Left ventricle myocardium superior (tissue), 1 donor: Measurements from ENCODE around the gene TGFBR3. TPM values are rescaled to one million over a fixed set of nuclear protein-coding genes. Genes with fewer than 3 reads are reported as not detected.
A peak's percentile ranks its signal among the peaks of the same experiment; 100 is the strongest.

Experiments used
- ATAC-seq: fragments of 200-7000 bp; cut with Tn5 transposase; one replicate; pipeline ENCODE4 v1.9.1; 2020; ENCODE audit warnings: mild to moderate bottlenecking, moderate library complexity
- DNase-seq: peaks from one replicate; pipeline ENCODE4 v3.0.0-alpha.2; 2020
- intact Hi-C: fragments of 100-400 bp; cut with micrococcal nuclease; formaldehyde crosslinking; loops from one replicate; pipeline ENCODE4 v1.11.0; 2022
- total RNA-seq: library from RNA; stranded (reverse); fragmentation: NEBNext Ultra II Directional; extraction: Animal tissue kit (Norgen Biotek cat#: 25700); gene quantifications from one replicate; pipeline ENCODE4 v1.2.1, GENCODE V29; 2021
- donor health status: DM: no; HTN: yes; CAD: no; lungs with severe emphysema.

Gene TGFBR3
- total RNA-seq, 1 donor from 2014 or later: 26.2 TPM

DNA sequence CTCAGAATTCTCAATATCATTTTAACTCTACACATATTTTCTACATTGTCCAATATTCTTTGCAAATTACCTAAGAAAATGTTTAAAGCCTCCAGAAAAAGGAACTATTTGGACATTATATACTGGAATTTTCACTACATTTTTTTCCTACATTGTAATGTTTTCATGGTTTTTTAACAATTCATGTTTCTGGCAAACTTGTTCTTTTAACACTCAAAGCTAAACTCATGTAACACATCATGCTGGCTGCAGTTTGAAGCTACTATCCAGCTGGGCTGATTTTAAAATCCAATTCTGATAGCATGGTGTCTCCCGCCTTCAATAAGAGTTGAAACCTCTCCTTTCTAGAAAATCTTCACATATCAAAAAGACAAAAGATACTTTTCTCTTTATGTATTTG, 52.0 kb downstream of the TGFBR3 start:
- ATAC-seq (no peak), DNase-seq (no peak)
- intact Hi-C loops: no loop called here

DNA sequence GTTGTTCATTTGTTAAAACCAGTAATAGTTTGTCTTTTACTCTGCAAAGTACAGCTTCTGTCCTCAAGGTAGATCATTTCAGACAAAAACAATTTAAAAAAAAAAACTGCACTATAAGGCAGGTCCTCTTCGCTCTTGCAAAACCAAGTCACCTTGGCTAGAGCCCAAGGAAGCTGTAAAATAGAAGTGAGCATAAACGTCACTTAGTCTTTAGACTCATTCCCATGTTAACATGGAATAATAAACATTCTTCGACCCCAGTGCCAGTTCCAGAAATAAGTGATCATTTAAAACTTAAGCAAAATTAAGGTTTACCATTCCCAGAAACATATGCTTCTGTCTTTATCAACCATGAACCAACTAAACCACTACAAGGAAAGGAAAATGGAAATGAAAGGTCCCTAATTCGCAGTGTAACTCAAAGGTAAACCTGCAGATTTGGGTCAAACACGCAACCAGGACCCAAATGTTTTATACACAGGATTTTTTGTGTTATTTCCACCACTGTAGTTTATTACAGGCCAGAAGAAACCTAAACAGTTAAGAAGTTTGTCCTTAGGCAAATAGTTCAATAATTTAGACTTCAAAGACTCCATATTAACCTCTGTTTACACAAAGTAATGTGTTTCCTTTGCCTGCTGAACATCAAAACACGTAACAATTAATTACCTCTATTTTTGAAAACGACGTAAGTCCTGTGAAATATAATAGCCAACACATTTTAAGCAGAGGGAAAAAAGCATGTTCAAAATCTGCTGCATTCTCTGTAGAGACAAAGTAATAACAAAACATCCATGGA, 54.6 kb downstream of the TGFBR3 start:
- DNase-seq (no peak), ATAC-seq (no peak)
- intact Hi-C loops: no loop called here

DNA sequence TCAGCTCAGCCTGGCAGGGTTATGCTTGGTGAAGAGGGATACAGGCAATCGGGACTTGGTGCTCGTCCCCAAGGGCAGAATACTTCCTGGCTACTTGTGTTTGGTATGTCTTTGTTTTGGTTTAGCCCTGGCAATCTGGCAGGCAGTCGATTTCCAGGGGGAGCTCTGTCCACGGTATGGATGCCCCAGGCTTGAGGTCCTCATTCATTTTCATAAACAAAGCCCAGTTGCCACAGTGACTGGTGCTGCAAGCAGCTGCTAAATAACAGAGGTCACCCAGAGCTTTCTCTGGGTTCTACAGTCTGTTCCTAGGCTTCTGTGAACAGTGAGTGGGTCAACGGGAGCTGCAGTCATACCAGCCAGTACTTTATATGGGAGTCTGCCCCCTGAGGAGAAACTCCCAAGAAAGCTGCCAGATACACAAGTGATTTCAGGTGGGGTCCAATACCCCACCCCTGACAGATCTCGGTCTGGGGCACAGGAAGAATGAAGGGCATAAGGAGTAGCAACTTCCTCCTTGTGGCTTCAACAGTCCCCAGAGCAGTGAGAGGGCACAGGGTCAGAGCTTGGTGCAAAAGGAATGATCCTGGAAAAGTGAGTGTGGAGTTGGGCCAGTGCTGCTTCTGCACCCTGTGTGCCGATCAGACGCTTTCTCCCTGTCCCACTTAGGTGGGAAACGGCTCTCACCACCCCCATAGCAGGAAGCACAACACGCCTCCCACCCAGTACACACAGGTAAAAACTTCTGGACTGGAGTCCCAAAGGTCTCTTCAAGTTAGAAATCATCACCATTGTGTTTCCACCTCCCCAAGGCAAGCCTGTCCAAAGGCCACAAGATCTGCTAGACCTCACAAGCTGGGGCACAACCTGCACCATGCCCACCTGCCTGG, 55.5 kb downstream of the TGFBR3 start:
- peak; percentile 72 for ATAC-seq
- intact Hi-C loops: no loop called here
- DNase-seq: peak; percentile 85

- DNase-seq: no peak
- ATAC-seq: no peak
- intact Hi-C loops: loop anchor here (10.0 kb wide), 1 partner anchor 55 kb away; the partner anchor contains the start of gene TGFBR3
Observed at GRCh38 chr1:91829293-91830153, 56.4 kb downstream of the TGFBR3 start.

DNA sequence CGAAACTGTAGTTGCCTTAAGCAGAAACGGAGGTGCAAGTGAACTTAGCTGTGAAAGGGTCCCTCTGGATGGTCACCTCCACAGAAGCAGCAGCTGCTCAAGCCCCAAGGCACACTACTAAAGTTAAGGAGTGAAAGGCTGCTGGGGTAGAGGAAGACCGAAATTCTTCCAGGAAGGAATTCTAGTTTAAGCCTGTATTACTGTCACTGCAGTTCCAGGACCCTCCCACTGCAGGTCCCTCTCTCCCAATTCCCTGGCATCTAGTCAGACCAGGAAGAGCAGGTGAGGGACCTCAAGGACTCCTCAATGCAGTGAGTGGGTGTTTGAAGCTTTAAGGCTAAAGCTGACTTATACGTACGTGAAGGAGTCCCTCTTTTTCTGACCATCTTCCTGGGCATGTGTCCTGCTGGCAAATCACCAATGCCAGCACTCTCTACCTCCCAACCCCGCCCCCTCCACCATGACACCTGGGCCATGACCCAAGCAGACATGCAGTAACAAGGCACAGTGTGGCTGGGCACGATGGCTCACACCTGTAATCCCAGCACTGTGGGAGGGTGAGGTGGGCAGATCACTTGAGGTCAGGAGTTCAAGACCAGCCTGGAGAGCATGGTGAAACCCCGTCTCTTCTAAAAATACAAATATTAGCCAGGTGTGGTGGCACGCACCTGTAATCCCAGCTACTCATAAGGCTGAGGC, 57.2 kb downstream of the TGFBR3 start:
- intact Hi-C loops: loop anchor here (10.0 kb wide), 1 partner anchor 56 kb away; the partner anchor contains the start of gene TGFBR3
- no peak for DNase-seq
- no peak for ATAC-seq

DNA sequence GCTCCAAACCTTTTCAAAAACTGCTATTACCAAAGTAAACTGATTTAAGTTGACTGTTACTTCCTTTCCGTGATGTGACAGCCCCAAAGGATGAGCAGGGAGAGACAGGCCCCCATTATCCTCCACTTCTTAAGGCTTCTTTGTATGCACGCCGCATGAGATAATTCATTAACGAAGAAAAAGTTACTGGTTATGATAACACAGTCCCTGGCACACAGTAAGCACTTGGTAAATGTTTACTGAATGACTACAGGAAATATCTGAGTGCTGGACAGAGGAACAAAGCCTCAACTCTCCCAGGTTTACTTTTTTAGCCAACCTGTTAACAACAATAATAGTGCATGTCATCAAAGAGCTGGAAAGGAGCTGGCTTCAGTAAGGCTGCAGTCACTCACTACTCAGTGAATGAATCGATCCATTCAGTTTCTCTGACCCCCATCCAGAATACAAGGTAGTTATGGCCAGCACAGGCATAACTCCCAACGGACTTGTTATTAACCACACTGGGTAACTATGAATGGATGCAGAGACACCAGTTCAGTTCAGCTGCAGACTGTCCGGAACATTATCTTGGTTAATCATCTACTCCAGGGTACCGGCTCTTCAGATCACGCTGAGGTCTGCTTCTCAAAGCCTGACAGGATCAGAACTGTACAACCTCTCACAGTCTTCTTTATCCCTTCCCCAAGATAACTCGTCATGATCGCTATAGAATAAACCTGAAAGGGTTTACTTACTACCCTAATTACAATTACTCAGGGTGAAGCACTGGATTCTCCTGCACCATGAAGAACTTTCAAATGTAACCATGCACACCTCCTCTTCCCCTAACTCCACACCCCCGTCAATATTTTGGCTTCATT, 58.3 kb downstream of the TGFBR3 start:
- DNase-seq (no peak), ATAC-seq (peak; percentile 14)
- intact Hi-C loops: loop anchor here (10.0 kb wide), 1 partner anchor 57 kb away; the partner anchor contains the start of gene TGFBR3

DNA sequence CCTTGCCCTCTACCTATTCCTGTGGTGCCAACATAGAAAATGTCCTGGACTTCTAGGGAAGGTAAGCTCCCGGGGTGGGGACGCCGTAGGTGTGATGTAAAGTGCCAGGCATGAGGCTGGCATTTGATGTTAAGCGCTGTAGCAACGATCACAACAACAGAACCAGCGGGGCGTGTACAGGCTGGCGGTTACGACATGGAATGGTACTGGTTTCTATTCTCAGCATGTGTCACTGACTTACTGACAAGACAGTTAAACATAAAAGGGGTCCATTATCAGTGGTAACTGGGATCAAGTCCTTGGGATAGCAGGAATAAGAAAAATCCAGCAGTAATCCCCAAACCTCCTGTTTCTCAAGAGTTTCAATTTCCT, 58.9 kb downstream of the TGFBR3 start:
- ATAC-seq (peak; percentile 84), DNase-seq (peak; percentile 81)
- intact Hi-C loops: loop anchor here (10.0 kb wide), 1 partner anchor 58 kb away; the partner anchor contains the start of gene TGFBR3

GRCh38 chr1:91826649-91827048, 59.3 kb downstream of the TGFBR3 start:
- no peak for DNase-seq
- ATAC-seq: no peak
- intact Hi-C loops: loop anchor here (10.0 kb wide), 1 partner anchor 58 kb away; the partner anchor contains the start of gene TGFBR3

DNA sequence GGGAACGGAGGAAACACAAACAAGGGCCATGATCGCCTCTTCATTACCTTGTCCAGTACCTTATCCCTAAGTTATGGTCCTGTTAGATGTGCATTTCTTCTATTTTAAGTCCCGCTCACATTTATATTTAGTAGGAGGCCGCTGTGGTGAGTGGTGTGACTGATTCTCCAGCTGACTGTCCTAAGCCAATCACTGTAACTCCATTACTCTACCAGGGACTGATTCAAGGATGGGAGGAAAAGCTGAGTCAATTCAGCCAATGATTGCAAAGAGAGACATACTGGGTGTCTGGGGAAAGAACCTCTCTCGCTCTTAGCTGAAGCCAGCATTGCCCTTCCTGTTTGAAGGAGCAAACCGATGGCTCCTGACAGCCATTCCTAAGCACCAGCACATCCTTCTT, 59.7 kb downstream of the TGFBR3 start:
- ATAC-seq: peak; percentile 74
- DNase-seq: no peak
- intact Hi-C loops: loop anchor here (10.0 kb wide), 1 partner anchor 59 kb away; the partner anchor contains the start of gene TGFBR3

DNA sequence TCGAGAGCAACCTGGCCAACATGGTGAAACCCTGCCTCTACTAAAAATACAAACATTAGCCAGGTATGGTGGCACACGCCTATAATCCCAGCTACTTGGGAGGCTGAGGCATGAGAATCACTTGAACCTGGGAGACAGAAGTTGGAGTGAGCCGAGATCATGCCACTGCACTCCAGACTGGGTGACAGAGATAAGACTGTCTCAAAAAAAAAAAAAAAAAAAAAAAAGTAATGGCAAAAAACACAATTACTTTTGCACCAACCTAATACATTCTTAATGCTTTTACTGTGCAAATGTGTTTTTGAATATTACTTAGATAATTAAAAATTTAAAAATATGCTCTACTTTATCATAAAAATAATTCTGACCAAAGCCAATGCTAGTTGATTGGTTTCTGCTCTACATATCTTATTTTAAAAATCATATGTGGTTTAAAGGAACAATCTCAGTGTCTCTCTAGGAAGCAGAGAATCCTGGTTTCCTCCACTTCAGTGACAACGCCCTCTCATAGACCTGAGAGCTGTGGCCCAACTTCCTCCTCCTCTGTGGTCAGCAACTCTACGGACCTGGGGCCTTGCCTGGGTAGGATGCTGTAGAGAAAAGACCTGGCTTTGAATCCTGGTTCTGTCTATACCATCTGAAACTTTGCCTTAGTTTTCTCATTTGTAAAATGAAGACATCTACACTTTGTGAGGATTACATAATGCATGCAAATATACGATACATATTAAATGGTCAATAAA, 64.7 kb downstream of the TGFBR3 start:
- no peak for ATAC-seq
- DNase-seq: no peak
- intact Hi-C loops: loop anchor here (10.0 kb wide), 1 partner anchor 64 kb away; the partner anchor contains the start of gene TGFBR3

DNA sequence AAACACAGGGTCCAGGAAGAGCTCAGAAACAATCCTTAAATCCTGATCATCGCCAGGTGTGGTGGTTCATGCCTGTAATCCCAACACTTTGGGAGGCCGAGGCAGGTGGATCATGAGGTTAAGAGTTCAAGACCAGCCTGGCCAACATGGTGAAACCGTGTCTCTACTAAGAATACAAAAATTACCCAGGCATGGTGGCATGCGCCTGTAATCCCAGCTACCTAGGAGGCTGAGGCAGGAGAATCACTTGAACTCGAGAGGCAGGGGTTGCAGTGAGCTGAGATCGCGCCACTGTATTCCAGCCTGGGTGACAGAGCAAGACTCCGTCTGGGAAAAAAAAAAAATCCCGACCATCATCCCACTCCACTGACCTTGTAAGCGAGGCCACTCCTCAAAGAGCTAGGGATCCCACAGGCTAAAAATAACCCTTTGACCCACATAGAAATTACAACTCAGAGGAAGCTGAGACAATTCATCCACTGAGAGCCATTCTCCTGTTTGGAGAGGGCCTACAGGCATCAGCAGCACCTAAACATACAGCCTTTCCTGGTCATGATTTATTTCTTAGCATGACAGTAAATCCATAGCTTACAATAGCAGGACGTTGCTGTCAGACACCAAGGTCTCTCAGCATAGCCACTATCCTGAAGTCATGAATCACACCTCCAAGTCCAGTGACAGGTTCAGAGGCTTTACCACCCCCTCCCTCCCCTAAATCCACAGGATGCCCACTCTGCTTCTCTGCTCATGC, 66.7 kb downstream of the TGFBR3 start:
- DNase-seq (no peak), ATAC-seq (peak; percentile 54)
- intact Hi-C loops: no loop called here

GRCh38 chr1:91818713-91818975, 67.3 kb downstream of the TGFBR3 start:
- DNase-seq (no peak), ATAC-seq (no peak)
- intact Hi-C loops: no loop called here

GRCh38 chr1:91817211-91817905, 68.6 kb downstream of the TGFBR3 start:
- intact Hi-C loops: no loop called here
- ATAC-seq (peak; percentile 11), DNase-seq (no peak)

DNA sequence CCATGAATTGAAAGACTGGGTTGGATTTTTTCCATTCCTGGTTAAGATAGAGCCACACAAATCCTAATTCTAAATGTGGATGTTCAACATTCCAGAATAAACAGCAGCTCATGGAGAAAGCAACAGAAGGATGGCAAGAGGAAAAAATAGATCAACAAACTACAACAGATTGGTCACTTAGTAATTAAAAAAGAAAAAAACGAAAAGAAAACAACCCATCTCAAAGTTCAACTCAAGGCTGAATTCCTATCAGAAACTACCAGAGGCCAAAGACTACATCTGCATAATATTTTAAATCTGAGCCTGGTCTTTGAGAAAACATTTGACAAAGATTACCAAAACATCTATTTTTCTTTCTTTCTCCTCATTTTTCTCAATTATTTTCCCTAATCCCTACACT, 69.9 kb downstream of the TGFBR3 start:
- ATAC-seq (no peak), DNase-seq (no peak)
- intact Hi-C loops: no loop called here

- ATAC-seq (no peak), DNase-seq (no peak)
- intact Hi-C loops: no loop called here
Observed at GRCh38 chr1:91814448-91814847, 71.5 kb downstream of the TGFBR3 start.

- intact Hi-C loops: no loop called here
- no peak for DNase-seq
- ATAC-seq: no peak
Observed at GRCh38 chr1:91813813-91814212, 72.1 kb downstream of the TGFBR3 start.
